ENCODE measurements around the gene GPI. TPM values are rescaled to one million over a fixed set of nuclear protein-coding genes. Genes with fewer than 3 reads are reported as not detected.

The GPI gene
- total RNA-seq, 6 donors from 2014 or later = 90.4 to 198 (median 128) TPM

- Histone ChIP-seq H3K4me3 (no peak overlapping the region), H3K9me3 (no peaks in the 10 kb centered on the region), H3K27ac (no peak overlapping the region), H3K36me3 (peaks cover 0 to 45% (median 17%) of the 10 kb centered on the region in 4 donors), H3K4me1 (no peaks in the 10 kb centered on the region), H3K27me3 (no peaks in the 10 kb centered on the region)
- DNase-seq (no peak), ATAC-seq (ENCODE audit: low FRiP score in 2 of 2) (no peak)
- no peak for TF ChIP-seq POLR2A (IDR thresholded peaks at IDR 0.05)
- TF ChIP-seq CTCF (IDR thresholded peaks at IDR 0.05) = no peak
- TF ChIP-seq EP300 (IDR thresholded peaks at IDR 0.05) = no peak
- TF ChIP-seq POLR2AphosphoS5 (IDR thresholded peaks at IDR 0.05) = no peak
- WGBS, 2 donors = 96 to 98% methylated on average over 12 to 13 of the region's 13 CpGs
Observed at GRCh38 chr19:34411216-34411615, 46.2 kb downstream of the GPI start.

DNA sequence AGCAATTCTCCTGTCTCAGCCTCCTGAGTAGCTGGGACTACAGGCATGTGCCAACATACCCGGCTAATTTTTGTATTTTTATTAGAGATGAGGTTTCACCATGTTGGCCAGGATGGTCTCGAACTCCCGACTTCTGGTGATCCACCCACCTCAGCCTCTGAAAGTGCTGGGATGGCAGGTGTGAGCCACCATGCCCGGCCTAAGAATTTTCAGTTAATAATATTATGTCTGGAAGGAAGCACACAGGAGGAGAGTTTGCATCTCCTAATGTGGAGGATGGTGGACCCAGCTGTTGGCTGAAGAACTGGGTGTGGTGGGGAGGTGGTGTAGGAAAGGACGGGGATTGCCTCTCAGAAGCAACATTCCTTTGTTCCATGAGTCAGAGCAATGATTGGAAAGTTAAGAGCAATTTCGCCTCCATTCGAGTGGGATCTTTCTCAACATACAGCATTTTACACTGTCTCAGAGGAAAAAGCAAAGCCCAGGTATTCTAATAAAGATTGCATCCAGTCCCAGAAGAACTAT, 51.1 kb downstream of the GPI start:
- Histone ChIP-seq H3K4me1 (no peaks in the 10 kb centered on the region), H3K27ac (no peak overlapping the region), H3K9me3 (no peaks in the 10 kb centered on the region), H3K27me3 (no peaks in the 10 kb centered on the region), H3K36me3 (peaks cover 0 to 50% (median 12%) of the 10 kb centered on the region in 4 donors), H3K4me3 (no peak overlapping the region)
- ATAC-seq (ENCODE audit: low FRiP score in 2 of 2) (no peak), DNase-seq (no peak)
- TF ChIP-seq POLR2AphosphoS5 (IDR thresholded peaks at IDR 0.05) (no peak), CTCF (IDR thresholded peaks at IDR 0.05) (no peak), POLR2A (IDR thresholded peaks at IDR 0.05) (no peak), EP300 (IDR thresholded peaks at IDR 0.05) (no peak)
- WGBS, 2 donors = 93 to 99% methylated on average over 7 of the region's 7 CpGs

GRCh38 chr19:34418300-34418699, 53.3 kb downstream of the GPI start:
- no peak for DNase-seq
- WGBS, 2 donors = 96 to 97% methylated on average over 4 of the region's 4 CpGs
- H3K9me3 ChIP-seq = no peaks in the 10 kb centered on the region

GRCh38 chr19:34426096-34426661, 61.2 kb downstream of the GPI start:
- ATAC-seq (ENCODE audit: low FRiP score in 2 of 2) = no peak
- H3K4me1 ChIP-seq = peaks cover 20 to 32% (median 27%) of the 10 kb centered on the region in 4 donors
- no peaks in the 10 kb centered on the region for H3K9me3 ChIP-seq
- H3K27ac ChIP-seq = no peak overlapping the region
- TF ChIP-seq POLR2A (IDR thresholded peaks at IDR 0.05) (no peak), CTCF (IDR thresholded peaks at IDR 0.05) (no peak), POLR2AphosphoS5 (IDR thresholded peaks at IDR 0.05) (no peak), EP300 (IDR thresholded peaks at IDR 0.05) (no peak)
- peaks cover 0 to 13% (median 1%) of the 10 kb centered on the region in 4 donors for H3K36me3 ChIP-seq
- no peaks in the 10 kb centered on the region for H3K27me3 ChIP-seq
- DNase-seq = peak in 1 of 2 donors; percentile 73
- H3K4me3 ChIP-seq = no peak overlapping the region
- WGBS, 2 donors = 90 to 95% methylated on average over 6 to 8 of the region's 8 CpGs

More at GRCh38 chr19:34418300-34418699, 53.3 kb downstream of the GPI start:
- Histone ChIP-seq H3K36me3 (peaks cover 0 to 49% (median 11%) of the 10 kb centered on the region in 4 donors), H3K4me3 (no peak overlapping the region), H3K27ac (no peak overlapping the region), H3K4me1 (no peaks in the 10 kb centered on the region), H3K27me3 (no peaks in the 10 kb centered on the region)
- ATAC-seq (ENCODE audit: low FRiP score in 2 of 2) = no peak
- TF ChIP-seq POLR2AphosphoS5 (IDR thresholded peaks at IDR 0.05) = no peak
- no peak for TF ChIP-seq CTCF (IDR thresholded peaks at IDR 0.05)
- no peak for TF ChIP-seq EP300 (IDR thresholded peaks at IDR 0.05)
- TF ChIP-seq POLR2A (IDR thresholded peaks at IDR 0.05) = no peak

Measured in upper lobe of left lung (tissue), 6 donors.